ENCODE results near the gene NKAIN2.

NKAIN2 gene

GRCh38 chr6:124254941-124255685, 451.4 kb downstream of the NKAIN2 start:
- ATAC-seq = no peak
- TF ChIP-seq BACH2 (CRISPR knock-in tag; IDR thresholded peaks at IDR 0.05; ENCODE audit: borderline replicate concordance) (no peak), TCF4 (CRISPR knock-in tag; IDR thresholded peaks at IDR 0.05; ENCODE audit: borderline replicate concordance) (no peak), TOX (CRISPR knock-in tag; IDR thresholded peaks at IDR 0.05; ENCODE audit: borderline replicate concordance) (no peak), ZNF70 (CRISPR knock-in tag; IDR thresholded peaks at IDR 0.05) (no peak), POU6F1 (CRISPR knock-in tag; IDR thresholded peaks at IDR 0.05; ENCODE audit: borderline replicate concordance, low read depth) (no peak), RARB (CRISPR knock-in tag; IDR thresholded peaks at IDR 0.05) (no peak), ESRRG (CRISPR knock-in tag; IDR thresholded peaks at IDR 0.05) (no peak), ZFP3 (CRISPR knock-in tag; IDR thresholded peaks at IDR 0.05) (no peak), PPARA (CRISPR knock-in tag; IDR thresholded peaks at IDR 0.05; ENCODE audit: borderline replicate concordance) (no peak), GLIS3 (CRISPR knock-in tag; IDR thresholded peaks at IDR 0.05) (no peak)
- TF ChIP-seq, protein P1, sequence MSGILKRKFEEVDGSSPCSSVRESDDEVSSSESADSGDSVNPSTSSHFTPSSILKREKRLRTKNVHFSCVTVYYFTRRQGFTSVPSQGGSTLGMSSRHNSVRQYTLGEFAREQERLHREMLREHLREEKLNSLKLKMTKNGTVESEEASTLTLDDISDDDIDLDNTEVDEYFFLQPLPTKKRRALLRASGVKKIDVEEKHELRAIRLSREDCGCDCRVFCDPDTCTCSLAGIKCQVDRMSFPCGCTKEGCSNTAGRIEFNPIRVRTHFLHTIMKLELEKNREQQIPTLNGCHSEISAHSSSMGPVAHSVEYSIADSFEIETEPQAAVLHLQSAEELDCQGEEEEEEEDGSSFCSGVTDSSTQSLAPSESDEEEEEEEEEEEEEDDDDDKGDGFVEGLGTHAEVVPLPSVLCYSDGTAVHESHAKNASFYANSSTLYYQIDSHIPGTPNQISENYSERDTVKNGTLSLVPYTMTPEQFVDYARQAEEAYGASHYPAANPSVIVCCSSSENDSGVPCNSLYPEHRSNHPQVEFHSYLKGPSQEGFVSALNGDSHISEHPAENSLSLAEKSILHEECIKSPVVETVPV (CRISPR knock-in tag; IDR thresholded peaks at IDR 0.05) = no peak

DNA sequence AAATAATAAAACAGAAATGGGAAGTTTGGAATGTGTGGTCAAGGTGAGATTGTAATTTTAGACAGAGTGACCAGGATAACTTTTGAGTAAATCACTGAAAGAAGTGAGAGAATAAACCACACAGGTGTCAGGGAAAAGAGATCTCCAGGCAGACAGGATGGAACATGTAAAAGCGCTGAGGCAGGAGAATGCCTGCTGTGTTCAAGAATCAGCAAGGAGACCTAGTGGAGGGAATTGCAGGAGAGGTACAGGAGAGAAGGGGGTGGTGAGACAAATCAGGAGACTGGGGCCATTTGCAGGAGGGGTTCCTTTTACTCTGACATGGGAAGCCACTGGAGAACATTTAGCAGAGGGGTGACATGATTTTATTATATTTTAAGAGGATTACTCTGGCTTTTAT, 456.7 kb downstream of the NKAIN2 start:
- no peak for TF ChIP-seq BACH2 (CRISPR knock-in tag; IDR thresholded peaks at IDR 0.05; ENCODE audit: borderline replicate concordance)
- no peak for TF ChIP-seq GLIS3 (CRISPR knock-in tag; IDR thresholded peaks at IDR 0.05)
- TF ChIP-seq ZNF70 (CRISPR knock-in tag; IDR thresholded peaks at IDR 0.05) = no peak
- TF ChIP-seq TCF4 (CRISPR knock-in tag; IDR thresholded peaks at IDR 0.05; ENCODE audit: borderline replicate concordance) = no peak
- no peak for TF ChIP-seq RARB (CRISPR knock-in tag; IDR thresholded peaks at IDR 0.05)
- TF ChIP-seq CSDC2 (CRISPR knock-in tag; IDR thresholded peaks at IDR 0.05) = no peak
- TF ChIP-seq POU6F1 (CRISPR knock-in tag; IDR thresholded peaks at IDR 0.05; ENCODE audit: borderline replicate concordance, low read depth) = no peak
- TF ChIP-seq, protein P2, sequence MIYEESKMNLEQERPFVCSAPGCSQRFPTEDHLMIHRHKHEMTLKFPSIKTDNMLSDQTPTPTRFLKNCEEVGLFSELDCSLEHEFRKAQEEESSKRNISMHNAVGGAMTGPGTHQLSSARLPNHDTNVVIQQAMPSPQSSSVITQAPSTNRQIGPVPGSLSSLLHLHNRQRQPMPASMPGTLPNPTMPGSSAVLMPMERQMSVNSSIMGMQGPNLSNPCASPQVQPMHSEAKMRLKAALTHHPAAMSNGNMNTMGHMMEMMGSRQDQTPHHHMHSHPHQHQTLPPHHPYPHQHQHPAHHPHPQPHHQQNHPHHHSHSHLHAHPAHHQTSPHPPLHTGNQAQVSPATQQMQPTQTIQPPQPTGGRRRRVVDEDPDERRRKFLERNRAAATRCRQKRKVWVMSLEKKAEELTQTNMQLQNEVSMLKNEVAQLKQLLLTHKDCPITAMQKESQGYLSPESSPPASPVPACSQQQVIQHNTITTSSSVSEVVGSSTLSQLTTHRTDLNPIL (CRISPR knock-in tag; IDR thresholded peaks at IDR 0.05; ENCODE audit: low read depth) = no peak
- no peak for TF ChIP-seq ZC3H10 (CRISPR knock-in tag; IDR thresholded peaks at IDR 0.05)
- TF ChIP-seq, protein P1 (CRISPR knock-in tag; IDR thresholded peaks at IDR 0.05) = no peak
- no peak for TF ChIP-seq ZFP30 (CRISPR knock-in tag; IDR thresholded peaks at IDR 0.05)
- no peak for TF ChIP-seq PPARA (CRISPR knock-in tag; IDR thresholded peaks at IDR 0.05; ENCODE audit: borderline replicate concordance)
- no peak for TF ChIP-seq ZNF8 (CRISPR knock-in tag; IDR thresholded peaks at IDR 0.05)
- TF ChIP-seq ZNF565 (CRISPR knock-in tag; conservative IDR thresholded peaks at IDR 0.05; ENCODE audit: low read depth) = no peak
- TF ChIP-seq ISL1 (CRISPR knock-in tag; IDR thresholded peaks at IDR 0.05) = no peak
- TF ChIP-seq OSR1 (CRISPR knock-in tag; IDR thresholded peaks at IDR 0.05) = no peak
- no peak for TF ChIP-seq PATZ1 (CRISPR knock-in tag; IDR thresholded peaks at IDR 0.05; ENCODE audit: borderline replicate concordance)
- no peak for ATAC-seq
